Loucy (cell line): ENCODE results near the gene NUAK2.

Experiments
- EZH2phosphoT487 ChIP-seq: fragments of 200-600 bp; IDR thresholded peaks from 2 replicates; pipeline ENCODE4 v1.6.1; 2018; ENCODE audit warnings: antibody characterized with exemption, mild to moderate bottlenecking, moderate library complexity, borderline replicate concordance
- TF ChIP-seq, protein P1 (sequence below): fragments of 200-600 bp; sonication (generic); conservative IDR thresholded peaks from 2 replicates; pipeline ENCODE4 v1.5.1; 2014; ENCODE audit warnings: mild to moderate bottlenecking, antibody characterized with exemption, low read length

DNA sequence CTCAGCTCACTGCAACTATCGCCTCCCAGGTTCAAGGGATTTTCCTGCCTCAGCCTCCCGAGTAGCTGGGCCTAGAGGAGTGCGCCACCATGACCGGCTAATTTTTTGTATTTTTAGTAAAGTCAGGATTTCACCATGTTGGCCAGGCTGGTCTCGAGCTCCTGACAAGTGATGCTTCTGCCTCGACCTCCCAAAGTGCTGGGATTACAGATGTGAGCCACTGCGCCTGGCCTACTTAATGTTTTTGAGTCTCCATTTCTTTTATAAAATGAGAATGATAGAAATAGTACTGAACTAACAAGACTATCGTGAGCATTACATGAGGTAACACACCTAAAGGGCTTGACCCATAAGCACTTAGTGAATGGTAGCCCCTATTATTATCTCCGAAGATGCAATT is 21.4 kb downstream of the NUAK2 start:
- TF ChIP-seq, protein P1, sequence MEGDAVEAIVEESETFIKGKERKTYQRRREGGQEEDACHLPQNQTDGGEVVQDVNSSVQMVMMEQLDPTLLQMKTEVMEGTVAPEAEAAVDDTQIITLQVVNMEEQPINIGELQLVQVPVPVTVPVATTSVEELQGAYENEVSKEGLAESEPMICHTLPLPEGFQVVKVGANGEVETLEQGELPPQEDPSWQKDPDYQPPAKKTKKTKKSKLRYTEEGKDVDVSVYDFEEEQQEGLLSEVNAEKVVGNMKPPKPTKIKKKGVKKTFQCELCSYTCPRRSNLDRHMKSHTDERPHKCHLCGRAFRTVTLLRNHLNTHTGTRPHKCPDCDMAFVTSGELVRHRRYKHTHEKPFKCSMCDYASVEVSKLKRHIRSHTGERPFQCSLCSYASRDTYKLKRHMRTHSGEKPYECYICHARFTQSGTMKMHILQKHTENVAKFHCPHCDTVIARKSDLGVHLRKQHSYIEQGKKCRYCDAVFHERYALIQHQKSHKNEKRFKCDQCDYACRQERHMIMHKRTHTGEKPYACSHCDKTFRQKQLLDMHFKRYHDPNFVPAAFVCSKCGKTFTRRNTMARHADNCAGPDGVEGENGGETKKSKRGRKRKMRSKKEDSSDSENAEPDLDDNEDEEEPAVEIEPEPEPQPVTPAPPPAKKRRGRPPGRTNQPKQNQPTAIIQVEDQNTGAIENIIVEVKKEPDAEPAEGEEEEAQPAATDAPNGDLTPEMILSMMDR: no peak
- TF ChIP-seq EZH2phosphoT487: no peak
